Measurements from ENCODE around the gene FILIP1.

DNA sequence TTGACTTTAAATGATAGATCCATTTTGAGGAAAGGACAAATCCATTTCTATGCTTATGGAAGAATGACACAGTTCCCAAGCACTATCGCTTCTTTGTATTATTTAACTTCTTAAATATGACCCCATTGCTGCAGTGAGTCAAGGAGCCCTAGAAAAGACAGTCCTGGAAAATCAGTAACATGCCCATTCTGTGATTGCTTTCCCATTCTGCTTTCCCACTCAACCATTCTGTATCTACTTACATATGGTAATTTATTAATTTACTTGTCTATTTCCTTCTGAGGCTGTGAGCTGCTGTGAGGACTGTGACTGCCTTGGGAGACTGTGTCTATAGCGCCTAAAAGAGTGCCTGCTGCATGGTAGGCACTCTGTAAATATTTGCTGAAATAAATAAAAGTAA is 123.6 kb downstream of the FILIP1 start:
- no peak for TF ChIP-seq CTCF (IDR thresholded peaks at IDR 0.05; ENCODE audit: insufficient read depth, low read length, poor library complexity, severe bottlenecking)
- no peak for TF ChIP-seq EZH2phosphoT487 (conservative IDR thresholded peaks at IDR 0.05; ENCODE audit: low read length)

All from SU-DHL-6 (cell line).